ENCODE data around the gene GTSF1L. TPM values are rescaled to one million over a fixed set of nuclear protein-coding genes. Genes with fewer than 3 reads are reported as not detected.

The GTSF1L gene
- total RNA-seq, 6 experiments from 2014 or later: not detected

GRCh38 chr20:43744151-43744611, 17.4 kb upstream of the GTSF1L start:
- Mint-ChIP-seq H3K9me3 (no peaks in the 10 kb centered on the region), H3K27me3 (ENCODE audit: insufficient read depth) (peaks cover 10% of the 10 kb centered on the region; the same call in 1 of the 2 replicates), H3K27ac (no peak overlapping the region), H3K36me3 (ENCODE audit: low read depth) (no peaks in the 10 kb centered on the region), H3K4me1 (ENCODE audit: low read depth) (peaks cover 19% of the 10 kb centered on the region), H3K4me3 (no peak overlapping the region)
- DNase-seq: peak; percentile 35
- TF ChIP-seq CTCF (IDR thresholded peaks at IDR 0.05): no peak

GRCh38 chr20:43740642-43741041, 13.8 kb upstream of the GTSF1L start:
- H3K9me3 Mint-ChIP-seq: no peaks in the 10 kb centered on the region
- no peaks in the 10 kb centered on the region for H3K36me3 Mint-ChIP-seq (ENCODE audit: low read depth)
- no peak overlapping the region for H3K4me3 Mint-ChIP-seq
- H3K4me1 Mint-ChIP-seq (ENCODE audit: low read depth): peaks cover 10% of the 10 kb centered on the region; the same call in 1 of the 2 replicates
- no peak for TF ChIP-seq CTCF (IDR thresholded peaks at IDR 0.05)
- DNase-seq: no peak
- peaks cover 10% of the 10 kb centered on the region; the same call in 1 of the 2 replicates for H3K27me3 Mint-ChIP-seq (ENCODE audit: insufficient read depth)
- H3K27ac Mint-ChIP-seq: no peak overlapping the region

- H3K27ac Mint-ChIP-seq: no peak overlapping the region
- peaks cover 10% of the 10 kb centered on the region; the same call in 1 of the 2 replicates for H3K27me3 Mint-ChIP-seq (ENCODE audit: insufficient read depth)
- DNase-seq: no peak
- no peaks in the 10 kb centered on the region for H3K9me3 Mint-ChIP-seq
- no peak for TF ChIP-seq CTCF (IDR thresholded peaks at IDR 0.05)
- H3K4me1 Mint-ChIP-seq (ENCODE audit: low read depth): peaks cover 8% of the 10 kb centered on the region; the same call in 1 of the 2 replicates
- no peaks in the 10 kb centered on the region for H3K36me3 Mint-ChIP-seq (ENCODE audit: low read depth)
- no peak overlapping the region for H3K4me3 Mint-ChIP-seq
Observed at GRCh38 chr20:43739148-43739749, 12.4 kb upstream of the GTSF1L start.

GRCh38 chr20:43737925-43738324, 11.1 kb upstream of the GTSF1L start:
- no peak overlapping the region for H3K27ac Mint-ChIP-seq
- no peak for DNase-seq
- no peaks in the 10 kb centered on the region for H3K36me3 Mint-ChIP-seq (ENCODE audit: low read depth)
- no peaks in the 10 kb centered on the region for H3K9me3 Mint-ChIP-seq
- H3K4me1 Mint-ChIP-seq (ENCODE audit: low read depth): no peaks in the 10 kb centered on the region
- TF ChIP-seq CTCF (IDR thresholded peaks at IDR 0.05): no peak
- peaks cover 10% of the 10 kb centered on the region; the same call in 1 of the 2 replicates for H3K27me3 Mint-ChIP-seq (ENCODE audit: insufficient read depth)
- H3K4me3 Mint-ChIP-seq: no peak overlapping the region

- no peaks in the 10 kb centered on the region for H3K36me3 Mint-ChIP-seq (ENCODE audit: low read depth)
- DNase-seq: no peak
- H3K4me1 Mint-ChIP-seq (ENCODE audit: low read depth): peaks cover 5% of the 10 kb centered on the region; the same call in 1 of the 2 replicates
- H3K27me3 Mint-ChIP-seq (ENCODE audit: insufficient read depth): peaks cover 2% of the 10 kb centered on the region; the same call in 1 of the 2 replicates
- H3K4me3 Mint-ChIP-seq: no peak overlapping the region
- no peak for TF ChIP-seq CTCF (IDR thresholded peaks at IDR 0.05)
- H3K27ac Mint-ChIP-seq: no peak overlapping the region
- H3K9me3 Mint-ChIP-seq: no peaks in the 10 kb centered on the region
Observed at GRCh38 chr20:43736588-43737158, 9.9 kb upstream of the GTSF1L start.
